ENCODE data around the gene ACIN1.

The ACIN1 gene

DNA sequence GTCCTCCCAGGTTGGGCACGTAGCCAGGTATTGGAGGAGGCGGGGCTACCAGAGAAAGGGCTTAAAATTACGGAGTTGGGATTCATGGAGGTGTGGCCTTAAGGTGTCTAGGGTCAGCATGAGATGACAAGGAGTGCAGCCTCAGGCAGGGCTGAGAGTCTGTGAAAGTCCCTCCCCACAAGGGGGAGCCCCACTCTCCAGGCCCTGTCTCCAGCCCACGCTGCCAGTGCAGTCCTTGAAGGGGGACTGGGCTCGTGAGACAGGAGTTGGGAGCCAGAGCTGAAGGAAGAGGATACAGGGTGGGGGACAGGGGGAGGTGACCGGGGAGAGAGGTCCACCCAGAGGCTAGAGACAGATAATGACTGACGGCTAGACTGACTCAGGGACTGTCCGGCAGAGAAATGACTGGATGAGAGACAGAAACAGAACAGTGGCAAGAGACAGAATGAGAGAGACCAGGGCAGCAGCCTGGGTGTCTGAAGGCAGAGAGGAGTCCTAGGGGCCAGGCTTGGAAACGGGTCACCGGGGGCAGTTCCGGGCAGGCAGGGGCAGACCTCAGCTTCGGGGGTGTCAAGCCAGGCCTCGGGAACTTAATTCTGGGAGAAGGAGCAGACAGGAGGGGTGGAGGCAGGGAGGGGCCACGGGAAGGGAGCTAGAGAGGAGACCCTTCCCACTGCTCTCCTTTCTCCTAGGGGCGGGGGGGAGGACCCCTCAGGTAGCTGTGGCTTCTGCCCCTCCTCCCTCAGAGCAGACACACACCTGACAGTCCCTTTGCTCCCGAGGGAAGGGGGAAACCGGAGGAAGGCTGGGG, 38.6 kb downstream of the ACIN1 start:
- FAIRE-seq, result no peak

DNA sequence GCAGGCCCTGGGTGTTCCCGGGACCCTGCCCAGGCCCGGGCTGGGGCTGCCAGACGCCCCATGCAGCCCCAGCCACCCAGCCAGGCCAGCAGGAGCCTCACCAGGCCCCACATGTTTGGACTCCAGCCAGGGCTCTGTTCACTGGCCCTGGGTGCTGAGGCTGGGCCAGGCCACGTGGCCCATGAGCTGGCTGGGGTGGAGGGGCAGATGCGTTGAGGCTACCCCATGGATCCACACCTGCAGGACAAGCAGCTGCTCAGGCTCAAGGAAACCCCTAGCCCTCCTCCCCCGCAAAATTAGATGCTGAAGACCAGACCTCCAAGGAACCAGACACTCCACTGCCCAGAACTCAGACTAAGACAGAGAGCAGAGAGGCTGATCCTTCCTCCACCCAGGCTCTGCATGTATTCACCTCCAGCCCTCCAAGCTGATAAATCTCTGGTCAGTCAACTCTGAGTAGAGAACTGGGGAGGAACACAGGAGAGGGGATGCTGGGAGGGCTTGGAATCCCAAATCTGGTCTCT, 39.3 kb downstream of the ACIN1 start:
- no peak for FAIRE-seq

DNA sequence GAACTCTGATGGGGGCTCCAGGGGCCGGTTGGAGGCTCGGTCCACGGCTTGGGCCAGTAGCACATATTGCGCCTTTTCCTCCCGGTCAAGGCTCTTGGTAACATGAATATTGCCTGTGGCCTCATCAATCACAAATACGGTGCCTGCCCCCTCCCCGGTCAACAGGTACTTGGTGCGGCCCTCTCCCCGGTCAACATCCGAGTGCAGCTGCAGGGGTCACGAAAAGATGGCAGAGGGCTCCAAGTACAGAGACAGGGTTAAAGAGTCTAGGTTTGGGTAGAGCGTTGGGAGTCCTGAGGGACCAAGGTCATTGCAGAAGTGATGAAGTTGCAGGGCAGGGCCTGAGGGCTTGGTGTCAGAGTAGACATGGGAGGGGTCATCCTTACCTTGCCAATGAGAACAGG, 39.8 kb downstream of the ACIN1 start:
- no peak for FAIRE-seq

DNA sequence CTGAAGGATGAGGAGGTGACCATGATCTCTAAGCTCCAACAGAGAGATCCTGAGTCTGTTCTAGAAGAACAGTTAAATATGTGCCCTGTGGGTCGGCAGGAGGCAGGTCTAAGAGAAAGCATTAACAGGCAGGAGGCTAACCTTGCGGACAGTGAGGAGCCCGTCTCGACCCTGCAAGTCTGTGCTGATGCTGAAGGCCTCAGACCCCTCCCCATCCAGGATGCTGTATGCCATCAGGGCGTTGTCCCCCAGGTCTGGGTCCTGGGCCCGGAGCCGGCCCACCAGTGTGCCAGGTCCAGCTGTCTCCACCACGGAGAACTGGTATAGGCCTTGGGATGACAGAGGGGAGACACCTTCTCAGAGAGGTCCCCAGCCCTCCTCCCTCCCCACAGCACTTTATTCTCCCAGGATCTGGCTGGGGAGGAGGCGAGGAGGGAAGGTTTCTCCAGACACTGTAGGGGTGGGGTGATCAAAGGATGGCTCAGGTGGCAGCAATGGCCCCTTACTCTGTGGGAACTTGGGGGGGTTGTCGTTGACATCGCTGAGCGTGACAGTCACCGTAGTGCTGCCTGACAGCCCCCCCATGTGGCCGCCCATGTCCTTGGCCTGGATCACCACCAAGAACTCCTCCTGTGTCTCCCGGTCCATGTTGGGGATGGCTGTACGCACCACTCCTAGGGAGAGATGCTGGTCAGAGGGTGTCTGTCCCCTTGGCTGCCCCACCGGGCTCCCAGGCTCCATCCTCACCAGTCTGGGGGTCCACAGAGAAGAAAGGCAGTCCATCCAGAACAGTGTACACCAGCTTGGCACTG, 40.7 kb downstream of the ACIN1 start:
- no peak for FAIRE-seq

DNA sequence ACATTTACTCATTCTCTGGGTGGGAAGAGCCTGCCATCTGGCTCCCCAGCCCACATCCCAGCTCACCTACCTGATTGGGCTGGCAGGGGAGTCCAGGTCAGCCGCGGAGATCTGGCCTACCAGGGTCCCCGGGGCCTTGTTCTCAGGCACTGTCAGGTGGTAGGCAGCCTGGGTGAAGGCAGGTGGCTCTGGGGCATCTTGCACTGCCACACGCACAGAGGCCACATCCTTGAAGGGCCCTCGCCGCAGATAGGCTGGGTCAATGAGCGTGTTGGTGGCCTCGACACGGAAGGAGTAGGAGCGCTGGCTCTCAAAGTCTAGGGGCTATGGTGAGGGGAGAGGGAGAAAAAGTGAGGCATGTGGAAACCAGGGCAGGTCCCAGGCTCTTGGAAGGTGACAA, 41.5 kb downstream of the ACIN1 start:
- no peak for FAIRE-seq

DNA sequence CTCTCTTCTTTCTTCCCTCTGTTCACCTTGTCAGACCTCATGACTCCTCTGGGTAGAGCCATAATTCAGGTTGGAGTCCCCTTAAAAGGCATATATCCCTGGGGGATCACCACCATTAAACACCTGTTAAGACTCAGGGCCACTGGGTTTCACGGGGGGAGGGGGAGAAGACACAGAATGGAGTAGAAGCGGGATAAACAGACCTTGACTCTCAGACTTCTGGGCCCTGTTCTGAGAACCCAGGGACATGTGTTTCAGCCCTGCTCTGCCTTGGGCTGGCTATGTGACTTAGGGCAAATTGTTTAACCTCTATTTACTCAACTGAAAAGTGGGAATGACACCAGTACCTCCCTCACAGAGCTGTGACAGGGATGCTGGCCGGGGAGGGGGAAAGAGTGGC, 42.3 kb downstream of the ACIN1 start:
- no peak for FAIRE-seq

DNA sequence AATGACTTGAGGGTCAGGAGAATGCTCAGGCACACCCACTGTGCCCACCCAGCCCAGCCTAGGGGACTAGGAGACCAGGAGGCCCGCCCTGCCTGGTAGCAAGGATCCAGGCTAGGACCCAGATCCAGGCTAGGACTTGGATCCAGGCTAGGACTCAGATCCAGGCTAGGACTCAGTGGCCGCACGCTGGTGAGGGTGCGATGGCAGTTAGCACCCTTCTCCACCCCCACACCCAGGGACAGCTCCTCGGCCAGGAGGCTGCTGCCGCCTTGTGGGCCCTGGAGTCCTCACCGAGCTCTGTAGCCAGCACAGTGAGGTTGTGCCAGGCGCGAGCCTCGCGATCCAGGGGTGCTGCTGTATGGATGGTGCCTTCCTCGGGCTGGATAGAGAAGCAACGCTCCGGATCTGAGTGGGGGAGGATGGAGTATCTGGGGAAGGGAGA, 42.7 kb downstream of the ACIN1 start:
- FAIRE-seq, result no peak

DNA sequence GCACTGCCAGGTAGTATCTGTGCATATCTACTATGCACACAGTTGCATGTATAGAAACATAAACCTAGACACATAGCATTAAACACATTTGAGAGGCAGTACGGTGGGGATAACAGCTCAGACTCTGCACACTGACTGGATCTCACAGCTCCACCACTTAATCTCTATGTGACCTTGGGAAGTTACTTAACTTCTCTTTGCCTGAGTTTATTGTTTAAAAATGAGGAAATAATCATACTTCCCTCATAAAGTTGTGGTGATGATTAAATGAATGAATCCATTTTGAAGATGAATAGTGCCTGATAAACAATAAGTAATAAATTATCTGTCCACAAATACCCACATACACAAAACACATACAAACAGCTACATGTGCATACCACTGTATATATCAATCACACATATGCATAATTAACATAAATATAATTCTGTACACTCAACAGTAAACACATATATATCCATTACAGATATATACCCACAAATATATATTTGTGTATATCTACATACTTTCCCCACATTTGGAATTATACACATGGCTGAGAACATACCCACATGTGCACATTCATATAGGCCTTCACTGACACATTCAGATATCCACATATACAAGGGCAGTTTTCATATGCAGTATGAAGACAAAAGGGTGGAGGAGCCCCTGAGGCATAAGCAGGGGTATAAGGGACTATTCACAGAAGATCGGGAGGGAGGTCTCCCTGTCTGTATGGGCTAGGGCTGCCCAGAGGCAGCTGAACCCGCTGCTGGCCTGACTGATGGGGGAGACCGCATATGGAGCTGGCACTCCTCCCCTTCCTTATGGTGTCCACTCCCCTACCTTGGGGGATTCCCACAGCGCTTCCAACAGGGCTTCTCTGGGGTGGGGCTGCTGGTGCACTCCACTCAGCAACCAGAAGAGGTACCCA, 43.5 kb downstream of the ACIN1 start:
- FAIRE-seq, result no peak

DNA sequence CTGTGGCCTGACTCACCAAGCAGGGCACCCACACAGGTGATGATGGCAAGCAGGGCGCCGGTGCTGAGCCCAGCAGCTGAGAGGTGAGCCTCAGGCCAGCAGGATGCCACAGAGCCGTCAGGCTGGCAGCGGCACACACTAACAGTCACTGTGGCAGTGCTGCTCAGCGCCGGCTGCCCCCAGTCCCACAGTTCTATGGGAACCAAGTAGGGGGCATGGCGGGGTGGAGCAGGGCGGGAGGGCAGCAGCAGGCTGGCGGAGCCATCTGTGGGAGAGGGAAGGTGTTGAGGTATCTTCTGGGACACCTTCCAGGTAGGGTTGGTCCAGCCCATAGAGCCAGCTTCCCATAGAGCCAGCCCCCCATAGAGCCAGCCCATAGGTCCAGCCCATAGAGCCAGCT, 45.9 kb downstream of the ACIN1 start:
- FAIRE-seq, result no peak

DNA sequence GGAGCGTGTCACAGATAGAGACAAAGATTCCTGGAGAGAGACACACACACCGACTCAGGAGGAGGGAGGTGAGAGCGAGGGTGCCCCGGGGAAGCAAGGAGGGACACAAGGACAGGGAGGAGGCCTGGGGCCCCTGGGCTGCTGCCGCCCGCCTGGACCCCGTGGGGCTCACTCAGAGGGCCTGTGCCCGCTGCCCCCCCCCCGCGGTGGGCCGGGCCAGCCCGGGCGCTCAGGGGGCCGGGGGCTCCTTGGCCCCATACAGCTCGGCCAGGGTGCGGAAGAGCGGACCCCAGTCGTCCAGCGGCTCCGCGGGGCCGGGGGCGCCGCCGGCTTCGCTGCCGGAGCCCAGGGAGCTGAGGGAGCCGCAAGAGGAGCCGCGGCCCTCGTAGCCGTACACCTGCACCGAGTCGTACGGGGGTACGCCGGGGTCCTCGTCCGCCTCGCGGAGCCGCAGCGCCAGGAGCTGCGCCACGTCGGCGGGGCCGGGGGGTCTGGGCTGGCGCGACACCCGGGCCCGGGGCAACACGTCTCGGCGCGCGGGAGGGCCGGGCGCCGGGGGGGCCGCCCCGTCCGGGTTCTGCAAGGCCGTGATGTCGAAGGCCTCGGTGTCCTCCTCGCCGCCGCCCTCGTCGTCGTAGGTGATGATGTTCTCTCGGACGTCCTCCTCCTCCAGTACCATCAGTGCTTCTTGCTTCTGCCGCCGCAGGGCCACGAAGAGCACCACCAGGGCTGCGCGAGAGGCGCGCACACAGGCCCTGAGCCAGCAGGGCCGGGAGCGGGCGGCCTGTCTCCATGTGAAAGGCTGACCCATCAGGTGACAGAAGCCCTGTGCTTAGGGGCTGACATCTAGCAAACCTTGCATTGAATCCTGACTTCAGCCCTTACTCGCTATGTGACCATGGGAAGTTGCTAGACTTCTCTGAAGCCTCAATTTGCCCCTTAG, 46.9 kb downstream of the ACIN1 start:
- FAIRE-seq, result no peak

DNA sequence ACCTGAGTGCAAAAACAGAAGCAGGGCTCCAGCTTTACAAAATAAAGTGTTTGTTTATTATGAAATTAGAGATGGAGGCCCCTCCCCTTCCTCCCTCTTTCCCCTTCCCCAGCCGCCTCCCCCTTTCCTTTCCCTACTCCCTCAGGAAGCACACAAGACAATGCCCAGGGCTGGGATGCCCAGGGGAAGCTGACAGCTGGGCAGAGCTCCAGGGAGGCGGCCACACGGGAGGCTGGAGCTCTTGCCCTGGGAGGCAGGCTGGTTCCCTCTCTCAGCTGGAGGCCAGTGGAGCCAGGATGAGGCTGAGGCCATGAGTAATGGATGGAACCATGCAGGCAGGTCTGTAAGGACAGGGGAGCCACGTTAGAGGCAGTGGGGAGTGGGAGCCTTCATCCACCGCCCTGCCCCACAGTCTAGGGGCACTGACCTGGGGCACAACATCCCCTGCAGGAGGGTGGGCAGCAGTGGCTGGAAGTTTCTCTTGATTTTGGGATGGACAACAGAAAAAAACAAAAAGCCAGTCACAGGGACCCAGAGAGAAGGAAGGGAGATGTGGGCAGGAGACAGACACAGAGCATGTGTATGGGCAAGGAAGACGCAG, 47.8 kb downstream of the ACIN1 start:
- no peak for FAIRE-seq

DNA sequence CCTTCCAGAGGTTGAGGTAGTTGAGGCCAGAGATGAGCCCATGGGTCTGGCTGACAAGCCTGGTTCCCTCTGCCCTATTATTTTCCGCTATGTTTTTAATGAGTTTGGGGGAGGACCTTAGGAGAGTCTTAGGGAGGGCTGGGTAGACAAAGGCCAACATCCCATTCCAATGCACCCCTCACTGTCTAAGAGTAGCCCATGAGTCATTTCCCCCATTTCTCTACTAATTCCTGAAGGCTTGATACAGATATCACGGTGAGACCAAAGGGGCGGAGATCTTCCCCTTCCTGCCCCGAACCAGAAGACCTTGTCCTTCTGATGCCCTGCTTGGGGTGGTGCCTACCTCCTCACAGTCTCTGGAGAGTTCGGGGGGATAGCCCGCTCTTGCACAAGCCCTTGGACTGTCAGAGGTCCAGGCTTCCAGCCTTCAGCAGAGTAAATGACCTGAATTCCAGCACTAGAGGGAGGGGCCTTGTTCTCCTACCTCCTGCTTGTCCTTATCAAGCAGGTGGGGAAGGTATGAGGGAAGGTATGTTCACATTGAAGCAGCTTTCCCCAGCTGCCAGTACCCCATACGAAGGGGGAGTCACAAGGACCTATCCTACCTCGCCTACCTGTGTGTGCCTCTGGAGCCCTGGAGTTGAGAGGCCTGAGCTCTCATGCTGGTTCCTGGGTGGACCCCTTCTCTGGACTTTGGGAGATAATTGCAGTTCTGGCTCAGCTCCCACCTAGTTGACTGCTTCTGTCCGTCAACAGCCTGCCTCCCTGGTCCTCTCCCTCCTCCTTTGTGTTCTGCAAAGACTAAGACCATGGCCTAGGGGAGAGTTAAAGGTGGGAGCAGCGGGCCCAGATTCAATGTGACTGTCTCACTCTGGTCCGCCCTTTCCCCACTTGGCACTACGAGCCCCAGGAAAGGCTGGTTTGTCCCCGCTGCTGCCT, 49.2 kb downstream of the ACIN1 start:
- no peak for FAIRE-seq

DNA sequence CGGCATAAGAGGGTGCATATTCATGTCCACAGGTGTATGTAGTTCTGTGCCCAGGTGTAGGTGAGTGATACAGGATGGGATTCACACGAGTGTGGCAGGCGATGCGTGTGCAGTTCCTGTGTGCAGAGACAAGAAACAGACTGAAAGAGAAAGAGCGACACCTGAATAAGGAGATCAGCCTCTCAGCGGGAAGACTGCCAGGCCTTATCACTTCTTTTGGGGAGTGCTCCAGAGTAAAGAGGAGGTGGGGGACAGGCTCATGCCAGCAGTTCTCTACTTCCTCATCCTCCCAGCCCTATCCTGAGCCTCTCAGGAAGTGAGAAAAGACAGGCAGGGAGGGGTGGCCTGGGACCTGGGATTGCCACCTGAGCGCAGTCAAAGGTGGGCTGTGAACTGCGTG, 50.1 kb downstream of the ACIN1 start:
- FAIRE-seq, result no peak

DNA sequence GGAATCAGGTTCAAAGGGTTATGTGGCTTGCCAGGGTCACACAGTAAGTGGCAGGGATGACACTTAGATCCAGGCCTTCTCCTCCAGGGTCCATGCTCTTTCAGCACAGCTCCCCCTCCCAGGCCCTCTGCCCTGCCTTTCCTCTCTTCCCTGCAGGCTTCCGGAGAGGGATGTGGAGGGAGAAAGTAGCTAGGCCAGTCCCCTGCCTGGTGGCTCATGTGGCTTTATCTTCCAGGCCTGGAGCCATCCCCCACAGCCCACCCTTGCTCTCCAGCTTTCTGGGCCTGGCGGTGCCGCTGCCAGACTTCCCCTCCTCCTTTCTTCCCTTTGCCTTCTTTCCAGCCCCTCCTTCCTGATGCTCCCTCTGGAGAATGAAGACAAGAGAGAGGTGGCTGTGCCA, 51.2 kb downstream of the ACIN1 start:
- no peak for FAIRE-seq

DNA sequence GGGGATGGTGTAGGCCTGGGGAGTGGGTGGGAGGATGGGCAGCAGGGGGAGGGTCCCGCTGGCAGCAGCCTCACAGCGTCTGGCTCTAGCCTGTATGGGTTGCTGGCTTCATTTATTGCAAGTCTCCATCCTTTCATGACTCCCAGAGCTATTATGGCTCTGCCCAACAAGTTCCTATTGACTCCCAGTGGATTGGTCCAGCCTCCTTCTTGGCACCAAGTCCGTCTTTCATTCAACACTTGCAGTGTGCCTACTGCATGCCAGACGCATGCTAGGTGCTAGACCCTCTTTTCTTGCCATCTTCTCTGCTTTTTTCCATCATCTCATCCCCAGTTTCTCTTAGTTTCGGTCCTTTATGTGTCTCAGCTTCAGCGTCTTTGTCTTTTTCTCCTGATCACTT, 51.8 kb downstream of the ACIN1 start:
- no peak for FAIRE-seq

DNA sequence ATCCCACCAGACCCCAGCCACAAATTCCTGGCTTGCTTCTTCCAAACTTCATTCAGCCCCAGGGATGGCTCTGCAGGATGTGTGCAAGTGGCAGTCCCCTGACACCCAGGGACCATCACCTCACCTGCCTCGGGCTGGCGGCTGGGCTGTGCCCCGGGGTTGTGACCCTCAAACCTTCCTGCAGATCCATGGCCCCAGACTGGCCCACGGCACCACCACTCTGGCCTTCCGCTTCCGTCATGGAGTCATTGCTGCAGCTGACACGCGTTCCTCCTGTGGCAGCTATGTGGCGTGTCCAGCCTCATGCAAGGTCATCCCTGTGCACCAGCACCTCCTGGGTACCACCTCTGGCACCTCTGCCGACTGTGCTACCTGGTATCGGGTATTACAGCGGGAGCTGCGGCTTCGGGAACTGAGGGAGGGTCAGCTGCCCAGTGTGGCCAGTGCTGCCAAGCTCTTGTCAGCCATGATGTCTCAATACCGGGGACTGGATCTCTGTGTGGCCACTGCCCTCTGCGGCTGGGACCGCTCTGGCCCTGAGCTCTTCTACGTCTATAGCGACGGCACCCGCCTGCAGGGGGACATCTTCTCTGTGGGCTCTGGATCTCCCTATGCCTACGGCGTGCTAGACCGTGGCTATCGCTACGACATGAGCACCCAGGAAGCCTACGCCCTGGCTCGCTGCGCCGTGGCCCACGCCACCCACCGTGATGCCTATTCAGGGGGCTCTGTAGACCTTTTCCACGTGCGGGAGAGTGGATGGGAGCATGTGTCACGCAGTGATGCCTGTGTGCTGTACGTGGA, 52.6 kb downstream of the ACIN1 start, which contains the start of gene PSMB11:
TSS of gene PSMB11 (plus strand) at position 51 of the 804 bp plus-strand sequence. CDS start at position 65, 14 bp downstream.
- FAIRE-seq, result no peak

DNA sequence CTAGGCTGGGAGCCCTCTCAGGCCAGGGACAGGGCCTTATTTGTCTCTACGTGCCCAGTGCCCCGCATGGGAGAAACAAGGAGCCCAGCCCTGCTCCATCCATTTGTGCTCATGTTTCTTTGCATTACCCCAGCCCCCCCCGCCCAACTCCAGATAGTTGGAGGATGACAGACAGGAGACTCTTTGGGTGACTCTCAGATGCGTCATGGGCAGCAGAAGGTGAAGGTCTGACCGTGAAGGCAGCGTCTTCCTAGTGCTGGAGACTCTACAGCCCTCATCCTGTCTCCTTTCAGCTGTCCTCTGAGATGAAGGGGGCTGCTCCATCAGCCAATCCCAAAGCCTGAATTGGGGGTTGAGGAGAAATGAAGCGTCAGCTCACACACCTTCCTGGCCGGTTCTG, 53.2 kb downstream of the ACIN1 start:
- no peak for FAIRE-seq

DNA sequence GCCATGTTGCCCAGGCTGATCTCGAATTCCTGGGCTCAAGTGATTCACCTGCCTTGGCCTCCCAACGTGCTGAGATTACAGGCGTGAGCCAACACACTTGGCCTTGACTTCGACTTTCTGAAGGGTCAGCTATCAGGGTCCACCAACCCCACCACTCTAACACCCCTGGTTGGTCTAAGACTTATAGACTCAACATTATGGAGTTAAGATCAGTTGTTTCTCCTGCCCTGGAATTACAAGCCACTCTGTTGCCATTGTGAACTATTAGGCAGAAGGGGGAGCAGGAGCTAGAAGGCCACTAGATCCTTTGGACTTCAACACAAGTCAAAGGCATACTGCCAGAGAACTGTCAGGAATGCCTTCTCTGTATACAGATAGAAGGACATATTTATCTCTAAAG, 54.8 kb downstream of the ACIN1 start:
- no peak for FAIRE-seq

Measured in endometrium (tissue), 2 donors.